Stimulated activated naive CD8-positive, alpha-beta T cell treated with anti-CD3 and anti-CD28 coated beads, Interleukin-15, Interleukin-2, amounts not matched to agents 100 U/mL and 50 U/mL, for 24 hours (primary cell): ENCODE measurements around the gene CHST11.
A peak's percentile ranks its signal among the peaks of the same experiment; 100 is the strongest.
"Not testable (repeated sequence)": the region's sequence is repeated elsewhere in the genome, so short reads cannot be mapped to it uniquely, and the experiment has no call there.

Source experiments
- ATAC-seq: fragments of 150-1000 bp; cut with Tn5 transposase; one replicate; pipeline ENCODE4 v1.10.0; 2021
- DNase-seq: peaks from one replicate; pipeline ENCODE4 v3.0.0; 2021

Gene CHST11

DNA sequence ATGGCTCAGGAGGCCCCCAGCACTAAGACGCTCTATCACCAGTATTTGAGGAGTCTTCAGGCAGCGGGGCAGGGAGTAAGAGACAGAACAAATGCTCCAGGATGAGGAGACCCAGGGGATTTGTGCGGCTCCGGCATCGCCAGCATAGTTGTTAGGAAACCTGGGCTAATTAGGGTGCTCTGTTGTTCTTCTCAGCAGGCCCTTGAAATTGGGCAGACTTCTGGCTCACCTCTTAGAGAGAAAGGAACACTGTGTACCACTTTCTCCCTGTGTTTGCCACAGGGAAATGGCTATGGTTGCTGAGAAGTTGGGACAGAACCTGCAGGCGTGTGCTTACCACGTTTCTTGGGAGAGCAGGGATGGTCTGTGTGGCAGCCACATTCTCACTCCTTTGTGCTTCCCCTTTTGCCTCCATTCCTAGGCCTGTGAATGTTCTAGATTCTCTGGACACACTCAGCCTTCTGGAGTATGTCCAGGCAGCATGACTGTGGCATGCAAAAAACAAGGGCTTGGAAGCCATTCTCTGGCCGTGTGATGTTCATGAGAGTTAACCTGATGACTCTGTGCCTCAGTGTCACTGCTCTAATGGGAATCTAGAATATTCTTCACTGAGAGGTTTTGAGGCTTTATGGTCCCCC, 109.0 kb downstream of the CHST11 start:
- no peak for DNase-seq
- no peak for ATAC-seq

GRCh38 chr12:104566244-104566993, 109.7 kb downstream of the CHST11 start:
- ATAC-seq, result peak; percentile 7
- peak; percentile 37 for DNase-seq

GRCh38 chr12:104567832-104568486, 111.2 kb downstream of the CHST11 start:
- no peak for ATAC-seq
- DNase-seq, result no peak

- DNase-seq (no peak), ATAC-seq (no peak)
Observed at GRCh38 chr12:104568487-104568868, 111.7 kb downstream of the CHST11 start.

DNA sequence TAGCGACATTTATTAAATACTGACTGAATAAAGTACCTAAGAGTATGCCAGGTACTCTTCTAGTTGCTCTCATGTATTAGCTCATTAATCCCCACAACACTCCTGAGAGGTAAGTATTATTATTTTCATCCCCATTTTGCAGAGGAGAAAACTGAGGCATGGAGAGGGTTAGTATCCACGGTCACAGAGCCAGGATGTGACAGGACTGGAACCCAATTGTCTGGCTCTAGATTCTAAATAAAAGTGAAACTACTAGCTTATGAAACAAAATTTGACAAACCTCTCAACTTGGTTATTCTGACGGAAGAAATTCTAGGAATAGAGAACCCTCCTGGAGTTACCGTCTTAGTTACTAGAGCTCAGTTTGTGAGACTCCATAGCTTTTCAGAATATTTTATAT, 112.2 kb downstream of the CHST11 start:
- no peak for ATAC-seq
- no peak for DNase-seq

GRCh38 chr12:104569346-104570173, 112.8 kb downstream of the CHST11 start:
- DNase-seq, result peak; percentile 53
- ATAC-seq, result peak; percentile 84

DNA sequence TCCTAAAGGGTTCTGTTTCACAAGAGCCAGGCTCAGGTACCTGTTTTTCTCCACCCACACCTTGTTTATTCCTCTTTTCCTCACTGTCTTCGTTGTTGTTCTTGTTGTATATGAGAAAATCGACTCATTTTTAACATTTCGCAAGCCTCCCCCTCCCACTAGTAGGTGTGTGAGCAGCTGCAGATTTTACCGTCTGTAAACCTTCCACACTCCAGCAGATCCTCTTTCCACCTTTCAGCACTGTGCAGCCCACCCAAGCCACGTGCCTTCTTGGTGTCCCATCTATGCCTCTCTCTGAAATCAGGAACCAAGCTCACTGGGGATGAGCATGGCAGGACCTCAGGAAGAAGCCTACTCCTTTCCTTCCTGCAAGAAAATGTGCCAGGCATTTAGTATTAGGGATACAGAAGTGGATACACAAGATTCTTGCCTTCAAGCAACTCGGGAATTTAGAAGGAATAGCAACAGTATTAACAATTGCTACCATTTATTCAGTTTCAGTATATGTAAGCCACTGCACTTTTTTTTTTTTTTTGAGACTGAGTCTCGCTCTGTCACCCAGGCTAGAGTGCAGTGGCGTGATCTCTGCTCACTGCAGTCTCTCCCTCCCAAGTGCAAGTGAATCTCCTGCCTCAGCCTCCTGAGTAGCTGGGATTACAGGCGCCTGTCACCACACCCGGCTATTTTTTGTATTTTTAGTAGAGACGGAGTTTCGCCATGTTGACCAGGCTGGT, 113.6 kb downstream of the CHST11 start:
- DNase-seq, result no peak
- ATAC-seq, result no peak

- no peak for DNase-seq
- no peak for ATAC-seq
Observed at GRCh38 chr12:104571328-104571727, 114.6 kb downstream of the CHST11 start.

- not testable (repeated sequence) for ATAC-seq, DNase-seq
Observed at GRCh38 chr12:104574353-104574752, 117.6 kb downstream of the CHST11 start.

DNA sequence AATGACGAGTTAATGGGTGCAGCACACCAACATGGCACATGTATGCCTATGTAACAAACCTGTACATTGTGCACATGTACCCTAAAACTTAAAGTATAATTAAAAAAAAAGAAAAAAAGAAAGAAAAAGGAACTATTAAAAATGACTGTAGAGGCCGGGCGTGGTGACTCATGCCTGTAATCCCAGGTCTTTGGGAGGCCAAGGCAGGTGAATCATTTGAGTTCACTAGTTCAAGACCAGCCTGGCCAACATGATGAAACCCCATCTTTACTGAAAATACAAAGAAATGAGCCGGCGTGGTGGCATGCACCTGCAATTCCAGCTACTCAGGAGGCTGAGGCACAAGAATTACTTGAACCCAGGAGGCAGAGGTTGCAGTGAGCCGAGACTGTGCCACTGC, 118.0 kb downstream of the CHST11 start:
- not testable (repeated sequence) for DNase-seq, ATAC-seq

DNA sequence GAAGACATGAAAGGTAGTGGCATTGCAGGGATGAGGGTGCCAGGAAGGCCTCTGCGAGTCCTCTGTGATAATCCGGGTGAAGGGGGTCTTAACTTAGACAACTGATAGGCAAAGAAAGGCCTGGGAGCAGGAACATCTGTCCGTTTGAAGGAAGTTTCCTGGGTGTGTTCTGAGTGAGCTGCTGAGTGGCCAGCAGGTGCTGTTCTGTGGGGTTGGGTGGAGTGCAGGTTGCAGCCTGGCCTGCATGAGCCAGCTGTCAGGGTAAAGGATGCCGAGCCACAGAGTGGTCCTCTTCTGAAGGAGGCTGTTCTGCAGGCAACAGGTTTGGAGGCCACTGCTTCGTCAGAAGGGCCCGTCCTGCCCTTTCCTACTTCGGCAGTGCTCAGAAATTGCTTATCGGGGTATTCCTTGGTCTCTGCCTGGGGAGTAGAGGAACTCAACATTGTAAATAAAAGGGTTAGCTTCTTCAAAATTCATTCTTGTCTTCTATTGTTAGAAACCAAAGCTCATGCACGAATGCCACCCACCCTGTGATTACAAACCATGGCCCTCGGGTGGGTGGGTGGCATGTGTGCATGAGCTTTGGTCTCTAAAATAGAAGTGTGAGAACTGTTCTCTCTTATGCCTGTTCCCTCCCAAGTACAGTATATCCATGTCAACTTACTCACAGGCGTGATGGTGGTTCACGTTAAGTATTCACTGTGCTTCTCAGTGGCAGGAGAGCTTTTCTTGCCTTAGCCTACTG, 118.9 kb downstream of the CHST11 start:
- no peak for ATAC-seq
- DNase-seq, result no peak

- DNase-seq, result no peak
- no peak for ATAC-seq
Observed at GRCh38 chr12:104576187-104576778, 119.5 kb downstream of the CHST11 start.

- no peak for ATAC-seq
- DNase-seq, result no peak
Observed at GRCh38 chr12:104576980-104577580, 120.3 kb downstream of the CHST11 start.

GRCh38 chr12:104577581-104577981, 120.8 kb downstream of the CHST11 start:
- DNase-seq, result no peak
- ATAC-seq, result peak; percentile 42

DNA sequence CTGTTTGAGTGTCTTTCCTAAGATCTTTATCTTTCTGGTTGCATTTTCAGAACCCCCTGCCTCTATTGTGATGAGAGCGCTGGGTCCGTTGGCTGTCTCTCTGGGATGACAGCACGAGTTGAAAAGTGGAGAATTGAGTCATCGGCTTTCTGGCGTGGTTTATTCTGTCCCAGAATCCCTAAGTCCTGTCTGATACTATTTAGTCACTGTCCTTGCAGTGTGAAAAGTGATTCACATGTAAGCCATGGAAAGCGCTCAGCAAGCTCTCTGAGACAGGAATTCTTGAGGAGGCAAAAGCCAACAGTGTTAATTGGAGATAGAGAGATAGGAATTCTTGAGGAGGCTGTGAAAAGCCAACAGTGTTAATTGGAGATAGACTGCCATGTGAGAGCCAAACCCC, 121.7 kb downstream of the CHST11 start:
- peak; percentile 24 for DNase-seq
- peak; percentile 69 for ATAC-seq

- DNase-seq (no peak), ATAC-seq (no peak)
Observed at GRCh38 chr12:104579718-104580495, 123.2 kb downstream of the CHST11 start.

DNA sequence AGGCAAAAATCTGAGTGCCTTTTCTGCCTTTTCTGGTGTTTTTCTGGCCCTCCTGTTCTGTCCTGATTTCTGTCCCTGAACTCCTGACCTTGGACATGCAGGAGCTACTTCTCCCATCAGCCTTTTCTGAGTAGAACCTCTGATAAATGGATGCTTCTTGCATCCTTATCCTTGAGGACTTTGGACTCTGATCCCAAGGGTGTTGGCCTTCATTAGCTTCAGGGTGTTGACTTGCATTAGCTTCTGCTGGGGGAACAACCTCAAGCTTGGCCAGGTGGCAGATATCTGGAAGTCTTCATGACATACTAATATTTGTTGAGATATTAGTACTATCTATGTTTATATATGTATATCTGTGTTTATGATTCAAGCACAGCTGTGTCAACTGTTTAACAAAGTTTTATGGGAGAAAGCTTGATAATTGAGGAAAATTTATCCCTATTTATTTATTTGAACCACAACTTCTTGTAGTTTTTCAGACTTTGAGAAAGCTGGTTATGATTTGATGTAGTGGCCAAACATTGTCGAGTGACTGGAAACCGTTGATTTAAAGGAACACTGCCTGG, 124.3 kb downstream of the CHST11 start:
- no peak for ATAC-seq
- no peak for DNase-seq

DNA sequence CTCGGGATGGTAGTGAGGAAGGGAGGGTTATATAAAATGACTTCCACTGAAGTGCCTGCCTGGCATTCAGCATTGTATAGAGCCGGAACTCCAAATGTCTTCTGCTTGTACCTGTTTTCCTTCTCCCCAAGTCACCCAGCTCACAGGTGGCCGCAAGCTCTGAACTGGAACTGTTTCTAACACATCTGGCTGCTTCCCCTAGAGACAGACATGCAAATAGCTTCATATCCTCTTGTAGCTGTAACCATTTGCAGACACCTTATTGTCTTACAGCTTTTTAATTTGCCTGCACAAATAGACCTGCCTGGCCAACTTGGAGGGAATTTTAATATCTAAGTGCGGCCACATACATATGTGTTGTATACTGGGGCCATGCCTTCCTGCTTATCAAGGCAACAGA, 126.0 kb downstream of the CHST11 start:
- no peak for DNase-seq
- ATAC-seq, result no peak

GRCh38 chr12:104583301-104583700, 126.6 kb downstream of the CHST11 start:
- DNase-seq (no peak), ATAC-seq (peak; percentile 41)
